ENCODE data around the gene GPRIN1. TPM values are rescaled to one million over a fixed set of nuclear protein-coding genes. Genes with fewer than 3 reads are reported as not detected.
"Not testable (repeated sequence)": the region's sequence is repeated elsewhere in the genome, so short reads cannot be mapped to it uniquely, and the experiment has no call there.

Gene GPRIN1
- total RNA-seq, 3 donors from 2014 or later, result 0.64 to 1.2 (median 0.98) TPM

DNA sequence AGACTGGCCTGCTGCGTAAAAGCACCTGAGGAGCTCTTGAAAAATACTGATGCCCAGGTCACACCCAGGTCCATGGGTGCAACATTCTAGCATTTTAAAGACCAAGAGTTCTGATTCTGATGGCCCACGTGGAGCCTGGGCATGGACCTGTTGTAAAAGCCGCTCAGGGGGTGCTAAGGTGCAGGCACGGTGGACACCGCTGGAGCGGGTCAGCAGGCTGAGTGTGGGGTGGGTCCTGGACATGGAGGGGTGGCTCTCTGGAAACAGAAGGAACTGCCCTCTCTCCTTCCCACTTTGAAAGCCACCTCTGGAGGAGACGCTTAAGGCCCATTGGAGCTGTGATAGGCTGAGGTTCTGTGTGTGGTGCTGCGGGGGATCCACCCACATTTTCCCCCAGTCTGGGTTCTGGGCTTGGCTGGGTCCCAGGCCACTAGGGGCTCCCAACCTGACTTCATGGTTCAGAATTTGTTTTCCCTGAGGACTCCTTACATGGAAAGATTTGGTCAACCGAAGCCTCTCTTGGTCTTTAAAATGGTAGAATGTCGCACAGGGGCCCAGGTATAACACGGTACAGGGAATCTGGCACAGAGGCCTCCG, 16.6 kb downstream of the GPRIN1 start:
- TF ChIP-seq POLR2A (IDR thresholded peaks at IDR 0.05) (no peak), POLR2AphosphoS5 (IDR thresholded peaks at IDR 0.05) (no peak)
- TF ChIP-seq, protein P1, sequence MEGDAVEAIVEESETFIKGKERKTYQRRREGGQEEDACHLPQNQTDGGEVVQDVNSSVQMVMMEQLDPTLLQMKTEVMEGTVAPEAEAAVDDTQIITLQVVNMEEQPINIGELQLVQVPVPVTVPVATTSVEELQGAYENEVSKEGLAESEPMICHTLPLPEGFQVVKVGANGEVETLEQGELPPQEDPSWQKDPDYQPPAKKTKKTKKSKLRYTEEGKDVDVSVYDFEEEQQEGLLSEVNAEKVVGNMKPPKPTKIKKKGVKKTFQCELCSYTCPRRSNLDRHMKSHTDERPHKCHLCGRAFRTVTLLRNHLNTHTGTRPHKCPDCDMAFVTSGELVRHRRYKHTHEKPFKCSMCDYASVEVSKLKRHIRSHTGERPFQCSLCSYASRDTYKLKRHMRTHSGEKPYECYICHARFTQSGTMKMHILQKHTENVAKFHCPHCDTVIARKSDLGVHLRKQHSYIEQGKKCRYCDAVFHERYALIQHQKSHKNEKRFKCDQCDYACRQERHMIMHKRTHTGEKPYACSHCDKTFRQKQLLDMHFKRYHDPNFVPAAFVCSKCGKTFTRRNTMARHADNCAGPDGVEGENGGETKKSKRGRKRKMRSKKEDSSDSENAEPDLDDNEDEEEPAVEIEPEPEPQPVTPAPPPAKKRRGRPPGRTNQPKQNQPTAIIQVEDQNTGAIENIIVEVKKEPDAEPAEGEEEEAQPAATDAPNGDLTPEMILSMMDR (IDR thresholded peaks at IDR 0.05), result no peak
- intact Hi-C loops (cut with DNase I; ENCODE audit: low total_unique reads), result no loop called here
- Histone ChIP-seq H3K27me3 (peaks cover 0 to 8% of the 10 kb centered on the region in 2 donors), H3K36me3 (no peaks in the 10 kb centered on the region), H3K4me3 (no peak overlapping the region), H3K27ac (no peak overlapping the region), H3K4me1 (no peaks in the 10 kb centered on the region), H3K9me3 (no peaks in the 10 kb centered on the region)
- no peak for DNase-seq (ENCODE audit: low spot score in 2 of 2)

DNA sequence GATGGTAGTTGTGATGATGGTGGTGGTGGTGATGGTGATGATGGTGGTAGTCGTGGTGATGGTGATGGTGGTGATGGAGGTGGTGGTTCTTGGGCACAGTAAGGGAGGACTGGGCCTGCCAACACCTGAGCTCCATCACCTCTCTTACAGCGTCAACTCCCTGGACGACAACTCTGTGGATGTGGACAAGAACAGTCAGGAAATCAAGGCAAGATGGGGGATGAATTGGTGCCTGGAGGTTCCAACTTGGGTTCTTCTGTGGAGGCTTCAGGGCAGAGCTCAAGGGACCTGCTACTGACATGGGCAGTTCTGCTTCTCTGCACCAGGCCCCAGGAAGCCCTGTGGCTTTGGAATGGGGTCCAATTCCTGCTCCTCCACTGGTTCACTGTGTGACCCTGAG, 17.4 kb downstream of the GPRIN1 start:
- H3K4me1 ChIP-seq, result no peaks in the 10 kb centered on the region
- no peaks in the 10 kb centered on the region for H3K36me3 ChIP-seq
- no peak overlapping the region for H3K27ac ChIP-seq
- DNase-seq (ENCODE audit: low spot score in 2 of 2), result no peak
- intact Hi-C loops (cut with DNase I; ENCODE audit: low total_unique reads), result no loop called here
- H3K27me3 ChIP-seq, result peaks cover 0 to 8% of the 10 kb centered on the region in 2 donors
- TF ChIP-seq, protein P1 (IDR thresholded peaks at IDR 0.05), result no peak
- TF ChIP-seq POLR2A (IDR thresholded peaks at IDR 0.05) (no peak), POLR2AphosphoS5 (IDR thresholded peaks at IDR 0.05) (no peak)
- H3K9me3 ChIP-seq, result no peaks in the 10 kb centered on the region
- no peak overlapping the region for H3K4me3 ChIP-seq

DNA sequence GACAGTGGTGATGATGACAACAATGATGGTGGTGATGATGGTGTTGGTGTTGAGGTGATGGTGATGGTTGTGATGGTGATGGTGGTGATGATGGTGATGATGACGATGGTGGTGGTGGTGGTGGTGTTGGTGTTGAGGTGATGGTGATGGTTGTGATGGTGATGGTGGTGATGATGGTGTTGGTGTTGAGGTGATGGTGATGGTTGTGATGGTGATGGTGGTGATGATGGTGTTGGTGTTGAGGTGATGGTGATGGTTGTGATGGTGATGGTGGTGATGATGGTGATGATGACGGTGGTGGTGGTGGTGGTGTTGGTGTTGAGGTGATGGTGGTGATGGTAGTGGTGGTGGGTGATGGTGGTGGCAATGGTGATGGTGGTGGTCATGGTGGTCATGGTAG, 18.3 kb downstream of the GPRIN1 start:
- intact Hi-C loops (cut with DNase I; ENCODE audit: low total_unique reads); H3K4me1 ChIP-seq; H3K4me3 ChIP-seq; DNase-seq (ENCODE audit: low spot score in 2 of 2); H3K36me3 ChIP-seq; H3K27ac ChIP-seq; H3K9me3 ChIP-seq; H3K27me3 ChIP-seq: not testable (repeated sequence)

DNA sequence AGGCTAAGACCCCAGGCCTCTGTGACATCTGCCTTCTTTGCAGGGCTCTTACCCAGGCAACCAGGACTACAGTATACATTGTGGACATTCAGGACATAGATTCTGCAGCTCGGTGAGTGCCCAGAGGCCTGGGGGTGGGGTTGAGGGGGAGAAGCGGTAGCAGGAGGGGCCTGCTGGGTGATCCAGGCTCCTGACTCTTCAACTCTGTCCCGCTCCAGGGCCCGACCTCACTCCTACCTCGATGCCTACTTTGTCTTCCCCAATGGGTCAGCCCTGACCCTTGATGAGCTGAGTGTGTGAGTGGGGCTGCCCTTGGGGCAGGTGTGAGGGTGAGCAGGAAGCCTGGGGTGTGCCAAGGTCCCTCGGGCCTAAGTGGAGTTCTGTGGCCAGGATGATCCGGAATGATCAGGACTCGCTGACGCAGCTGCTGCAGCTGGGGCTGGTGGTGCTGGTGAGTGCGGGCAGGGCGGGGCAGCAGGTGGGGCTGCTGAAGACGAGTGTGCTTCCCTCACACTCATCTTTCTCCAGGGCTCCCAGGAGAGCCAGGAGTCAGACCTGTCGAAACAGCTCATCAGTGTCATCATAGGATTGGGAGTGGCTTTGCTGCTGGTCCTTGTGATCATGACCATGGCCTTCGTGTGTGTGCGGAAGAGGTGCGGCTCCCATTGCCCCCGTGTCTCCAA, 19.8 kb downstream of the GPRIN1 start:
- Histone ChIP-seq H3K27me3 (peaks cover 0 to 4% of the 10 kb centered on the region in 2 donors), H3K4me1 (no peaks in the 10 kb centered on the region), H3K36me3 (no peaks in the 10 kb centered on the region), H3K4me3 (no peak overlapping the region), H3K27ac (no peak overlapping the region), H3K9me3 (peaks cover 11 to 15% of the 10 kb centered on the region in 2 donors)
- intact Hi-C loops (cut with DNase I; ENCODE audit: low total_unique reads), result no loop called here
- TF ChIP-seq, protein P1 (IDR thresholded peaks at IDR 0.05), result no peak
- no peak for TF ChIP-seq POLR2A (IDR thresholded peaks at IDR 0.05)
- no peak for TF ChIP-seq POLR2AphosphoS5 (IDR thresholded peaks at IDR 0.05)
- no peak for DNase-seq (ENCODE audit: low spot score in 2 of 2)

DNA sequence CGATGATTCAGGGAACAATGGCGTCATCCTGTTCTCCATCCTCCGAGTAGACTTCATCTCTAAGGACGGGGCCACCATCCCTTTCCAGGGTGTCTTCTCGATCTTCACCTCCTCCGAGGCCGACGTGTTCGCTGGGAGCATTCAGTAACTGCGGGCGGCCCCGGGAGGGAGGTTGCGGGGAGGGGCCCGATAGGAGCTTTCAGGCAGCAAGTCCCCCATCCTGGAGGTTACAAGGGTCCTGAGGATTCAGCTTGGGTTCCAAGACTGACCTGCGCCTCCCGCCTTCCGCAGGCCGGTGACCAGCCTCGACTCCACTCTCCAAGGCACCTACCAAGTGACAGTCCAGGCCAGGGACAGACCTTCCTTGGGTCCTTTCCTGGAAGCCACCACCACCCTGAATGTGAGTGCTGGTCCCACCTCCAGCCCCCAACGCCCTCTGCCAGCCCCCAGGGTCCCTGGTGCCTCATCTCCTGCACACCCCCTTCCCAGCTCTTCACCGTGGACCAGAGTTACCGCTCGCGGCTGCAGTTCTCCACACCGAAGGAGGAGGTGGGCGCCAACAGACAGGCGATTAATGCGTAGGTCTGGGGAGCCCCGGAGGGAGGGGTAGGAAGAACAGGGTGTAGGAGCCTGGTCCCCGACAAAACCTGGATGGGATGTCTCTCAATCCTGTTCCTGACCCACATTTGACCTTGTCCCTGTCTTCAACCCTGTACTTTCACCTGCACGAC, 20.8 kb downstream of the GPRIN1 start:
- no peak for DNase-seq (ENCODE audit: low spot score in 2 of 2)
- intact Hi-C loops (cut with DNase I; ENCODE audit: low total_unique reads), result no loop called here
- no peak for TF ChIP-seq POLR2A (IDR thresholded peaks at IDR 0.05)
- TF ChIP-seq, protein P1 (IDR thresholded peaks at IDR 0.05), result no peak
- TF ChIP-seq POLR2AphosphoS5 (IDR thresholded peaks at IDR 0.05), result no peak

More for the DNA sequence above, 20.8 kb downstream of the GPRIN1 start:
- peaks cover 20 to 25% of the 10 kb centered on the region in 2 donors for H3K9me3 ChIP-seq
- no peaks in the 10 kb centered on the region for H3K27me3 ChIP-seq
- H3K4me3 ChIP-seq, result no peak overlapping the region
- H3K36me3 ChIP-seq, result no peaks in the 10 kb centered on the region
- no peaks in the 10 kb centered on the region for H3K4me1 ChIP-seq
- no peak overlapping the region for H3K27ac ChIP-seq

Data from breast epithelium (tissue), 4 donors.